Measurements from ENCODE around the gene TBCD.

The TBCD gene

DNA sequence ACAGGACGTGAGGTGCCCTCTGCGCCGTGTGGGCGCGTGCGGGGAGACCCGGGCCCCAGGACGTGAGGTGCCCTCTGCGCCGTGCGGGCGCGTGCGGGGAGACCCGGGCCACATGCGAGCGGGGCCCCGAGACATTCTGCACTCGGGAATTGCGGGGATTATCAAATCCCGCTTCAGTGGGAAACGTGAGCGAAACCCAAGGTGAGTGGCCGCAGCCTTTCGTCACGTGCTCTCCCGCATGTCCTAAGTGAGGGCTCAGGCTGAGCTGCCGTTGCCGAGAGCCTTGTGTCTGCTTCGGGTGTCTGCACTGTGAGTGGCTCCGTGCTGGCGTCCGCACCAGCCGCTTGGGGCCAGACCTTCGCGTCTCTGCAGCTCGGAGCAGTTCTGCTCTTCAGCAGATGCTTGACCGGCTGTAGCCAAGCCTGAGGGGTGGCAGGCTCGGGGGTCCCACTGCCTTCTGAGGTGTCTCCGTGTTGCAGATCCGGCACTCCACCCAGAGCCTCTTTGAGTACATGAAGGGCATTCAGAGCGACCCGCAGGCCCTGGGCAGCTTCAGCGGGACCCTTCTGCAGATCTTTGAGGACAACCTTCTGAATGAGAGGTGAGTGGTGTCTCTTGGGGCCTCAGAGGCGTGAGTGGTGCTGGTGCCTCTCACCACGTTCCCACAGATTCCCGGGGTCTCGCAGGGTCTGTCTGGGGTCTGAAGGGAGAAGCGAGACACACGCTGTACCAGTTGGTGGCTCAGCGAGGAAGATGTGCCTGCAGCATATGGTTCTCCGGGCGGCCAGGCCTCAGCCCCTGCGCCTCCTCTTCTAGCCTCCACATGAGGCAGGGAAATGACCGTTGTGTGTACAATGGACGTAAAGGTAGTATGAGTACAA is 178.4 kb downstream of the TBCD start:
- Histone ChIP-seq H3K36me3 (ENCODE audit: control insufficient read depth, insufficient read depth, low read length, severe bottlenecking) (peaks cover 47% of the 10 kb centered on the region), H3K4me1 (ENCODE audit: control insufficient read depth, insufficient read depth, low read length) (peaks cover 16% of the 10 kb centered on the region)
- no peak for DNase-seq (ENCODE audit: low read depth)

DNA sequence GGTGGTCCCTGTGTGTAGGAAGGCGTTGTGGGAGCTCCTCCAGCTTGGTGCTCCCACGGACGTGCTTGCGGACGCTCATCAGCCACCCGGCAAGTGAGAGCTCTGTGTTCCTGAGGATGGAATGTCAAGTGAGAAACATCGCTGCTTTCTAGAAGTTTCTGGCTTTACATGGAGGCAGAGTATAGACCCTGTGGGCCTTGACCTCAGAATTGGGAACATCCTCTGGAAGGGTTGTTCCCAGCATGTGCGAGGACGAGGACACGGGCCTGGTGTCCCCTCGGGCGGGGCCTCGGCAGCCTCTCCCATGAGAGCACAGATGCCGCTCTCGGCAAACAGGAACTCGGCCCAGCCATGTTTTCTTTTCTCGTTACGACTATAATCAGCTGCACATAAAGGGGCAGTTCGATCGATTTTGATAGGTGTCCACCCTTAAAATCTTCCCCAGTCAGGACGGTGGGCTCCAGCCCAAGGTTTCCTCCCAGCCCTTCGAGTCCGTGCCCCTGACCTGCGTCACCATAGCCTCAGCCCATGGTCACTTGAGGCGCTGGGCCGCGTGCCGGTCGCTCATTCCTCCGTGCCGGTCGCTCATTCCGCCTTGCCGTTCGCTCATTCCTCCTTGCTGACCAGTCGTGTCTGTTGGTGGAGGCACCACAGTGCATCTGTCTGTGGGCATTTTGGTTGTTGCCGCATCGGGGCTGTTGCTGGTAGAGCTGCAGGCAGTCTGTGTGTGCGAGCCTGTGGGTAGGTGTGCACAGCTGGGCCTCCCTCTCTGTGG is 179.2 kb downstream of the TBCD start:
- Histone ChIP-seq H3K27me3 (replicated peaks; ENCODE audit: control insufficient read depth, insufficient read depth, low read length) (no peaks in the 10 kb centered on the region), H3K9me3 (ENCODE audit: control insufficient read depth, low read length) (no peaks in the 10 kb centered on the region), H3K36me3 (ENCODE audit: control insufficient read depth, insufficient read depth, low read length, severe bottlenecking) (peaks cover 42% of the 10 kb centered on the region), H3K9ac (ENCODE audit: low read length) (peak overlapping the region; percentile 44), H3K4me1 (ENCODE audit: control insufficient read depth, insufficient read depth, low read length) (peaks cover 16% of the 10 kb centered on the region), H3K4me3 (ENCODE audit: low read length) (peak overlapping the region; percentile 38)
- no peak for DNase-seq (ENCODE audit: low read depth)

More for the DNA sequence above, 178.4 kb downstream of the TBCD start:
- no peak overlapping the region for H3K4me3 ChIP-seq (ENCODE audit: low read length)
- H3K27me3 ChIP-seq (replicated peaks; ENCODE audit: control insufficient read depth, insufficient read depth, low read length): no peaks in the 10 kb centered on the region
- no peaks in the 10 kb centered on the region for H3K9me3 ChIP-seq (ENCODE audit: control insufficient read depth, low read length)
- no peak overlapping the region for H3K9ac ChIP-seq (ENCODE audit: low read length)

DNA sequence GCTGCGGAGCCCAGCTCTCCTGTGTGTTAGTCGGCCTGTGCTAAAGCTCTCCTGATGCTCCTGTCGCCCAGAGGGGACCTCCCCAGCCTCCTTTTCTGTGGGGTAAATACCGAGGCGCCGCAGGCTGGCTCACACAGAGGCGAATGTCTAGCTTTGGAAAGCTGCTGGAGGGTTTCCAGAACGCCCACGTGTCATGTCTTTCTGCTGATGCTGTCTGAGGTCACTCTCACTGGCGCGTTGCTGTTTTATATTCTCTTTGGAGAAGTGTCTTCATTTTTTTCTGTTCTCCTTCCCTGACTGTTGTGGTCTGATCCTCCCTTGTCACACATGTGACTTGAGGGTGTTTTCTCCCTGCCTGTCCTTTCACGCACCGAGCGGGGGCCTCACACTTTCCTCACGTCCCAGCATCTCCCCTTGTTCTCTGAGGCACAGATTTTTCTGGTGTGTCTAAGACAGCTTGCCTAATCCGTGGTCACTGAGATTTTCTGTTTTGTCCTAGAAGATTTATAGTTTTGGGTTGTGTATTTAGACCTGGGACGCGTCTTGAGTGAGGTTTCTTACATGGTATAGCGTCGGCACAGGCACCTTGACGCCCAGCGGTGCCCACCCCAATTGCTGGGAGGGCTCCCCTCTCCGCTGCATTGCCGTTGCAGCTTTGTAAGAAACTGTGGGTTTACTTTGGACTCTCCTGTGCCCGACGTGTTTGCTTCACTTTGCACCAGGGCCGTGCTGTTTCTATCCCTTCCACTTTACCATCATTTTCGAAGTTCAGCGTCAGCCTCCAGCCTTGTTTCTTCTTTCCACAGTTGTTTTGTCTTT is 180.0 kb downstream of the TBCD start:
- peak; percentile 83 for DNase-seq (ENCODE audit: low read depth)
- peaks cover 16% of the 10 kb centered on the region for H3K4me1 ChIP-seq (ENCODE audit: control insufficient read depth, insufficient read depth, low read length)
- peaks cover 37% of the 10 kb centered on the region for H3K36me3 ChIP-seq (ENCODE audit: control insufficient read depth, insufficient read depth, low read length, severe bottlenecking)
- H3K4me3 ChIP-seq (ENCODE audit: low read length): peak overlapping the region; percentile 38
- no peaks in the 10 kb centered on the region for H3K27me3 ChIP-seq (replicated peaks; ENCODE audit: control insufficient read depth, insufficient read depth, low read length)
- H3K9ac ChIP-seq (ENCODE audit: low read length): peak overlapping the region; percentile 44
- no peaks in the 10 kb centered on the region for H3K9me3 ChIP-seq (ENCODE audit: control insufficient read depth, low read length)

DNA sequence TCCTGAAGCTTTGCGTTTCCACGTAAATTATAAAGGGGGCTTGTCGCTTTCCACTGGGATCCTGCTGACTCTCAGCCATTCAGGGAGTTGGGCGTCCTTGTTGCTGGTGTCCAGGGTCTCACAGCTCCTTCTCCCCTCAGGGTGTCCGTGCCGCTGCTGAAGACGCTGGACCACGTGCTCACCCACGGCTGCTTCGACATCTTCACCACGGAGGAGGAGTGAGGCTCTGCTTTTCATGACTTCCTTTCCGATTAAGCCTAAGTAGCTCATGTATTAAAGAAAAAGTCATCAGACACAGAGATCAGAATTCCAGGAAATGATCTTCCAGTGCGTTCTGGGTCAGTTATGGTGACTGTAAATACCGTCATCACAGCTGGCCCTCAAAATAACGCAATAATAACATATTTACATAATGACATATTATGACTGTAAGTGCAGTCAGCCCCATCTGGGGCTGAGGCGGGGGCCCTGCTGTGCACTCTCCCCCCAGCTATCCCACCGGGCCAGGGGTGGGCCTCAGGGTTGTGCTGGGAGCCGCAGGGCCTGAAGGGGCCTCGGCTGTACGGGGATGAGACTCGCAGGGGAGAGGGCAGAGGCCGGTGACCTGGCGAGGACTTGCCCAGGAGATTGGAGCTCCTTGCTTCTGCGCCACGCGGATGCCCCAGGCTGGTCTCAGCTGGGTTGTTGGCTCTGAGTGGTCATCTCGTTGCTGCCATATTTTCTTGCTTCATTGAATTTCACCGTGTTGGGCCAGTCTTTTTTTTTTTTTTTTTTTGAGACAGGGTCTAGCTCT is 180.8 kb downstream of the TBCD start:
- H3K9ac ChIP-seq (ENCODE audit: low read length): no peak overlapping the region
- H3K27me3 ChIP-seq (replicated peaks; ENCODE audit: control insufficient read depth, insufficient read depth, low read length): no peaks in the 10 kb centered on the region
- peak; percentile 50 for DNase-seq (ENCODE audit: low read depth)
- no peak overlapping the region for H3K4me3 ChIP-seq (ENCODE audit: low read length)
- H3K9me3 ChIP-seq (ENCODE audit: control insufficient read depth, low read length): no peaks in the 10 kb centered on the region
- peaks cover 16% of the 10 kb centered on the region for H3K4me1 ChIP-seq (ENCODE audit: control insufficient read depth, insufficient read depth, low read length)
- H3K36me3 ChIP-seq (ENCODE audit: control insufficient read depth, insufficient read depth, low read length, severe bottlenecking): peaks cover 36% of the 10 kb centered on the region

DNA sequence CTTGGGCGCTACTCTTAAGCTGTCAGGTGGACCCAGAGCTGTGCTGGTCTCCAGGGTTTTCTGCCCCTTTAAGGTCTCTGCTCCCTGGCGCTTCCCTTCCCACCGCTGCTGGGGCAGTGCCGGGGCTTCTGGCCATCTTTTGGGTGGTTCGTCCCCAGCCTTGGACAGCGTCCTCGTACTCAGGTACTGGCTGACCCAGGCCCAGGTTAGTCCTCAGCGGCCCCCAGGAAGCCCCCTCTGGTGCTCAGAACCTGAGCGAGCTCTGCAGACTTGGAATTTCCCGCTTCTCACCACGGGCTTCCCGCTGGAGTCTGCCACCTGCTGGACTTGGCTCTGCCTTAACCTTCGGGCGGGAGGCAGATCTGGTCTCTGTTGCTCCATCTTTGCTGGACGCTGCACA is 182.0 kb downstream of the TBCD start:
- Histone ChIP-seq H3K4me3 (ENCODE audit: low read length) (no peak overlapping the region), H3K36me3 (ENCODE audit: control insufficient read depth, insufficient read depth, low read length, severe bottlenecking) (peaks cover 42% of the 10 kb centered on the region), H3K27me3 (replicated peaks; ENCODE audit: control insufficient read depth, insufficient read depth, low read length) (no peaks in the 10 kb centered on the region), H3K9me3 (ENCODE audit: control insufficient read depth, low read length) (no peaks in the 10 kb centered on the region), H3K4me1 (ENCODE audit: control insufficient read depth, insufficient read depth, low read length) (peaks cover 16% of the 10 kb centered on the region), H3K9ac (ENCODE audit: low read length) (no peak overlapping the region)
- DNase-seq (ENCODE audit: low read depth): no peak

DNA sequence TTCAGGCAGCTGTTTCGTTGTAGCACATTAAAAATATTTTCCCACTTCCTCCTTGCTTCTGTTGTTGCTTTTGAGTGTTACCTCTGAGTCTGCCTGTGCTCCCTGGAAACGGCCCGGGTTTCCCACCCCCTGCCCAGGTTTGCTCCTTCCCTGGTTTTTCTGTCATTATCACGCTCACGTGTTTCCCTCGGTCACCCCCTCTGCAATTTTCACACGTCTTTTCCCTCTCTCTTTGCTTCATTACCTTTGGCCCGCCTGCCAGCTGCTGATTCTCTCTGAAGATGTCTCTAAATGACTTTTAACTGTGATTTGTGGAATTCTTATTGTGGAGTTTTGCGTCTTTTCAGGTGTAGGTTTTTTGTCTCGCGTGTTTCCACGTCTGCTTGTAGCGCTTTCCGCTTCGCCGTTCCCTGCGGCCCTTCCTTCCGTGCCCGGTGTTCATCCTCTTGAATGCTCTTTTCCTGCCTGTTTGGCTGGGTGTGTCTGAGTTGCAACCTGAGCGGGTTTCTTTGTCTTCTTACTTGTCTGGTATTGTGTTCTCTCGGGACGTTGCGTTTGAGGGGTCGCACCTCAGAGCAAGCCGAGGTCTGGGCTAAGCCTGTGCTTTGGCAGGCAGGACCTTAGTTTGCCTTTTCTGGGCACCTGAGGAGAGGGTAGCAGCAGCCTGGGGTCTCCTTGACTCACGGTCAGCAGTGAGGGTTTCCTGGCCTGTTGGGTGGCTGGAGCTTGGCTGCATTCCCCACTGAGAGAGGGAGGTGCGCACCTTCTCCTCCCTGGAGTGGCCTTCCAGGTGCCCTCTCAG is 184.3 kb downstream of the TBCD start:
- Histone ChIP-seq H3K4me1 (ENCODE audit: control insufficient read depth, insufficient read depth, low read length) (peaks cover 15% of the 10 kb centered on the region), H3K27me3 (replicated peaks; ENCODE audit: control insufficient read depth, insufficient read depth, low read length) (no peaks in the 10 kb centered on the region), H3K4me3 (ENCODE audit: low read length) (no peak overlapping the region), H3K9me3 (ENCODE audit: control insufficient read depth, low read length) (no peaks in the 10 kb centered on the region), H3K36me3 (ENCODE audit: control insufficient read depth, insufficient read depth, low read length, severe bottlenecking) (peaks cover 37% of the 10 kb centered on the region), H3K9ac (ENCODE audit: low read length) (no peak overlapping the region)
- no peak for DNase-seq (ENCODE audit: low read depth)

DNA sequence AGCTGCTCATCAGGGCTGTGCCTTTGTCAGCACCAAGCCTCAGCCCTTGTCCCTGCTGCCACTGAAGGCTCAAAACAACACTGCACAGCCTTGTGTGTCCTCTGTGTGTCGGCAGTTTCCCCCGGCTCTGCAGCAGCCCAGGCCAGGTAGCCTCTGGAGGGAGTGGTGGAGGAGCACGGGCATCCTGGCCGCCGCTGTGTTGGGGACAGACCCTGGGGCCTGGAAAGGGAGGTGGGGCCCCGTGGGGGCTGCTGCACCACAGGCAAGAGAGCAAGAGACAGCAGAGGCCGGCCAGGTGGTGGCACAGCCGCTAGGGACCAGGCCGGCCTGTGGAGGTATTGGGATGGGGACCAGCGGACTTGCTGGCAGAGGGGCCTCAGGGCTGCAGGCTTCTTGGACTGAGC is 184.9 kb downstream of the TBCD start:
- H3K4me3 ChIP-seq (ENCODE audit: low read length): no peak overlapping the region
- no peak overlapping the region for H3K9ac ChIP-seq (ENCODE audit: low read length)
- peaks cover 9% of the 10 kb centered on the region for H3K4me1 ChIP-seq (ENCODE audit: control insufficient read depth, insufficient read depth, low read length)
- H3K9me3 ChIP-seq (ENCODE audit: control insufficient read depth, low read length): no peaks in the 10 kb centered on the region
- H3K36me3 ChIP-seq (ENCODE audit: control insufficient read depth, insufficient read depth, low read length, severe bottlenecking): peaks cover 43% of the 10 kb centered on the region
- H3K27me3 ChIP-seq (replicated peaks; ENCODE audit: control insufficient read depth, insufficient read depth, low read length): no peaks in the 10 kb centered on the region
- no peak for DNase-seq (ENCODE audit: low read depth)

DNA sequence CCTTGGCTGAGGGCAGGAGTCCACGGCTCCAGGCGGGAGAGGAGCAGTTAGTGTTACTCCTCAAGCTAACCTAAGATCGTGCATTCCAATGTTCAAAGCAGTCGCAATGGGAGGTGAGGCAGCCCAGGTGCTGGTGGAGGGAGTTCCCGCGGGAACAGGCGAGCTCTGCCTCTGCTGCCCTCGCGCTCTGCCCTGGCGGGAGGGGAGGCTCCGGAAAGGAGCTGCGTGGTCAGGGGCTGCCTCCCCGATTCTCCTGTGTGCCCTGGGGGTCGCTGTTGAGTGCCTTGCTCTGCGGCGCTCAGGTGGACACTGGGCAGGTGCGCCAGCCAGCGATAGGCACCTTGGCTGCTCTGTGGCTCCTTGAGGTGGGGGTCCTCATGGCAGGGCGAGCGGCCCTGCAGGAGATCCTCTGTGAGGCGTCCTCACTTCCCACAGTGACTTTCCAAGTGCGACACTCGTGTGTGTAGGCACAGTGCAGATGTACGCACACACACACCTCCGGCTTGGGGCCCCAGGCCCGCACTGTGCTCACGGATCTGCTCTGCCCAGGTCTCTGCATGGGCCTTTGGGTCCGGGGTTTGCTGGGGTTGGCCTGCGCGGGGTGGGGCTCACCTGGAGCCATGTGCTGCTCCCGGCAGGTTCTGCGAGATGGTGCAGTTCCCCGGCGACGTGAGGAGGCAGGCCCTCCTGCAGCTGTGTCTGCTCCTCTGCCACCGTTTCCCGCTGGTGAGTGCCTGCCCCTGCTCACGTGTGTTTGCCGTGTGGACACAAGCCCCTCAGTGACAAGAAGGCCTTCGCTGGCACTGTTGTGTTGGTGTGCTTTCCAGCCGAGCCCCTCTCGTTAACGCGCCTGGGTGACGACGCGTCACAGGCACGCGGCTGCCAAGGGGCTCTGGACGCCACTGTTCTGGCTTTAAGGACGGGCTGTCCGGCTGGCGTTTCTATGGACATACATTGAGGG is 185.8 kb downstream of the TBCD start:
- Histone ChIP-seq H3K4me3 (ENCODE audit: low read length) (no peak overlapping the region), H3K9ac (ENCODE audit: low read length) (no peak overlapping the region), H3K9me3 (ENCODE audit: control insufficient read depth, low read length) (no peaks in the 10 kb centered on the region), H3K36me3 (ENCODE audit: control insufficient read depth, insufficient read depth, low read length, severe bottlenecking) (peaks cover 52% of the 10 kb centered on the region), H3K27me3 (replicated peaks; ENCODE audit: control insufficient read depth, insufficient read depth, low read length) (no peaks in the 10 kb centered on the region), H3K4me1 (ENCODE audit: control insufficient read depth, insufficient read depth, low read length) (no peaks in the 10 kb centered on the region)
- DNase-seq (ENCODE audit: low read depth): no peak

DNA sequence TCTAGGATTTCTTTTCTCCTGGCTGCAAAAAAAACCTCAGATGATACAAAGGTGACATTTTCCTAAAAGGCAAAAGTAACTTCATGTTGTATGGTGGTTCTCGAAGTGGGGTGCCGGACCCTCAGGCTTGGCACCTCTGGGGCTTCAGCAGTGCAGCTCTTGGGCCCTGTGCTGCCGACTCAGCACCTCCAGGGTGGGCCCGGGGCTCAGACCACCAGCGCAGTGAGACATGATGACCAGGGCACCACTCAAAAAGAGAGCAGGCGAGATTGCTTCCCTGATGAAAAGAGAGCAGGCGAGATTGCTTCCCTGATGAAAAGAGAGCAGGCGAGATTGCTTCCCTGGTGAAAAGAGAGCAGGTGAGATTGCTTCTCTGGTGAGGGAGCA is 186.6 kb downstream of the TBCD start:
- Histone ChIP-seq H3K4me1 (ENCODE audit: control insufficient read depth, insufficient read depth, low read length) (no peaks in the 10 kb centered on the region), H3K9ac (ENCODE audit: low read length) (no peak overlapping the region), H3K4me3 (ENCODE audit: low read length) (no peak overlapping the region), H3K9me3 (ENCODE audit: control insufficient read depth, low read length) (no peaks in the 10 kb centered on the region), H3K27me3 (replicated peaks; ENCODE audit: control insufficient read depth, insufficient read depth, low read length) (no peaks in the 10 kb centered on the region), H3K36me3 (ENCODE audit: control insufficient read depth, insufficient read depth, low read length, severe bottlenecking) (peaks cover 60% of the 10 kb centered on the region)
- DNase-seq (ENCODE audit: low read depth): no peak

Data from adipocyte (in vitro differentiated cells).